GM19467 (cell line): ENCODE data around the gene ADD1.

Experiments
- ATAC-seq: cut with Tn5 transposase; IDR thresholded peaks from one replicate; pipeline ENCODE4 v1.9.1; 2021; ENCODE audit warnings: mild to moderate bottlenecking, moderate library complexity; ENCODE audit not compliant: unreplicated experiment

ADD1 gene

GRCh38 chr4:2879026-2879425 is 35.4 kb downstream of the ADD1 start:
- ATAC-seq, result no peak

- ATAC-seq, result no peak
Observed at GRCh38 chr4:2881431-2881830, 37.8 kb downstream of the ADD1 start.

- no peak for ATAC-seq
Observed at GRCh38 chr4:2882341-2882740, 38.7 kb downstream of the ADD1 start.

- no peak for ATAC-seq
Observed at GRCh38 chr4:2886161-2886560, 42.5 kb downstream of the ADD1 start.

GRCh38 chr4:2886622-2887021 is 43.0 kb downstream of the ADD1 start:
- no peak for ATAC-seq

GRCh38 chr4:2887343-2887742 is 43.7 kb downstream of the ADD1 start:
- no peak for ATAC-seq

- no peak for ATAC-seq
Observed at GRCh38 chr4:2888886-2889285, 45.2 kb downstream of the ADD1 start.

- ATAC-seq, result no peak
Observed at GRCh38 chr4:2891294-2891693, 47.6 kb downstream of the ADD1 start.

- ATAC-seq, result no peak
Observed at GRCh38 chr4:2893772-2894171, 50.1 kb downstream of the ADD1 start.

- ATAC-seq, result no peak
Observed at GRCh38 chr4:2898001-2898400, 54.4 kb downstream of the ADD1 start.

- ATAC-seq, result no peak
Observed at GRCh38 chr4:2900741-2901140, 57.1 kb downstream of the ADD1 start.

- ATAC-seq, result no peak
Observed at GRCh38 chr4:2901186-2901585, 57.5 kb downstream of the ADD1 start.

GRCh38 chr4:2902126-2902525 is 58.5 kb downstream of the ADD1 start:
- ATAC-seq, result no peak

GRCh38 chr4:2905544-2905943 is 61.9 kb downstream of the ADD1 start:
- no peak for ATAC-seq

GRCh38 chr4:2906218-2906617 is 62.6 kb downstream of the ADD1 start:
- ATAC-seq, result no peak

- no peak for ATAC-seq
Observed at GRCh38 chr4:2907226-2907625, 63.6 kb downstream of the ADD1 start.

GRCh38 chr4:2907706-2908293 is 64.2 kb downstream of the ADD1 start:
- no peak for ATAC-seq

- ATAC-seq, result no peak
Observed at GRCh38 chr4:2908686-2909085, 65.0 kb downstream of the ADD1 start.

GRCh38 chr4:2909583-2909982 is 65.9 kb downstream of the ADD1 start:
- no peak for ATAC-seq

- ATAC-seq, result no peak
Observed at GRCh38 chr4:2910409-2910808, 66.8 kb downstream of the ADD1 start.

GRCh38 chr4:2911868-2912267 is 68.2 kb downstream of the ADD1 start:
- ATAC-seq, result no peak

- no peak for ATAC-seq
Observed at GRCh38 chr4:2913168-2913567, 69.5 kb downstream of the ADD1 start.
